NCI-H82 (cell line): ENCODE measurements around the gene ZFAND3.
A peak's percentile ranks its signal among the peaks of the same experiment; 100 is the strongest.
"Not testable (repeated sequence)": the region's sequence is repeated elsewhere in the genome, so short reads cannot be mapped to it uniquely, and the experiment has no call there.

ENCODE experiments used
- DNase-seq: peaks from one replicate; lab custom pipeline; 2025; lab: John Stamatoyannopoulos, UW

The ZFAND3 gene

GRCh38 chr6:37936906-37937305 is 117.4 kb downstream of the ZFAND3 start:
- no peak for DNase-seq

- DNase-seq, result no peak
These were observed 119.4 kb downstream of the ZFAND3 start for GRCh38 chr6:37938909-37939308.

GRCh38 chr6:37940074-37940847 is 120.7 kb downstream of the ZFAND3 start:
- DNase-seq, result no peak

- no peak for DNase-seq
These were observed 122.3 kb downstream of the ZFAND3 start for GRCh38 chr6:37941871-37942270.

- no peak for DNase-seq
These were observed 123.3 kb downstream of the ZFAND3 start for GRCh38 chr6:37942606-37943376.

- no peak for DNase-seq
These were observed 124.0 kb downstream of the ZFAND3 start for GRCh38 chr6:37943436-37944058.

- DNase-seq, result no peak
These were observed 126.5 kb downstream of the ZFAND3 start for GRCh38 chr6:37946057-37946456.

GRCh38 chr6:37947468-37947867 is 127.9 kb downstream of the ZFAND3 start:
- no peak for DNase-seq

- DNase-seq, result not testable (repeated sequence)
These were observed 129.1 kb downstream of the ZFAND3 start for GRCh38 chr6:37948584-37948983.

GRCh38 chr6:37952027-37952426 is 132.5 kb downstream of the ZFAND3 start:
- DNase-seq, result no peak

- DNase-seq, result no peak
These were observed 135.3 kb downstream of the ZFAND3 start for GRCh38 chr6:37954791-37955190.

- no peak for DNase-seq
These were observed 137.3 kb downstream of the ZFAND3 start for GRCh38 chr6:37956711-37957275.

GRCh38 chr6:37959061-37959460 is 139.5 kb downstream of the ZFAND3 start:
- no peak for DNase-seq

GRCh38 chr6:37960139-37960935 is 140.8 kb downstream of the ZFAND3 start:
- DNase-seq, result no peak

GRCh38 chr6:37962481-37963080 is 143.1 kb downstream of the ZFAND3 start:
- DNase-seq, result not testable (repeated sequence)

GRCh38 chr6:37965964-37966676 is 146.6 kb downstream of the ZFAND3 start:
- peak; percentile 21 for DNase-seq

GRCh38 chr6:37966801-37967200 is 147.3 kb downstream of the ZFAND3 start:
- no peak for DNase-seq

GRCh38 chr6:37967651-37968050 is 148.1 kb downstream of the ZFAND3 start:
- DNase-seq, result no peak

GRCh38 chr6:37971266-37971665 is 151.7 kb downstream of the ZFAND3 start:
- no peak for DNase-seq

GRCh38 chr6:37971711-37972390 is 152.3 kb downstream of the ZFAND3 start:
- DNase-seq, result peak; percentile 90
